Measurements from ENCODE around the gene OCSTAMP. TPM values are rescaled to one million over a fixed set of nuclear protein-coding genes. Genes with fewer than 3 reads are reported as not detected.

The OCSTAMP gene, protein sequence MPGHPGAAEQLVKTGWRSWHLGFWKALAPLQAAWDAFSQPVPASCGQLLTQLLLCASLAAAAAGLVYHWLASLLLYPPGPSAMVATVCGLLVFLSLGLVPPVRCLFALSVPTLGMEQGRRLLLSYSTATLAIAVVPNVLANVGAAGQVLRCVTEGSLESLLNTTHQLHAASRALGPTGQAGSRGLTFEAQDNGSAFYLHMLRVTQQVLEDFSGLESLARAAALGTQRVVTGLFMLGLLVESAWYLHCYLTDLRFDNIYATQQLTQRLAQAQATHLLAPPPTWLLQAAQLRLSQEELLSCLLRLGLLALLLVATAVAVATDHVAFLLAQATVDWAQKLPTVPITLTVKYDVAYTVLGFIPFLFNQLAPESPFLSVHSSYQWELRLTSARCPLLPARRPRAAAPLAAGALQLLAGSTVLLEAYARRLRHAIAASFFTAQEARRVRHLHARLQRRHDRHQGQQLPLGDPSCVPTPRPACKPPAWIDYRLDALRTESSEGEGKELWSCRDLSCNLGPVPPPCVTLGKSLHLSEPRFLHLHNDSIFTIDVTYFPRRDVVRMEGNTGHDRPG
- total RNA-seq (not detected), polyA plus RNA-seq (not detected)

DNA sequence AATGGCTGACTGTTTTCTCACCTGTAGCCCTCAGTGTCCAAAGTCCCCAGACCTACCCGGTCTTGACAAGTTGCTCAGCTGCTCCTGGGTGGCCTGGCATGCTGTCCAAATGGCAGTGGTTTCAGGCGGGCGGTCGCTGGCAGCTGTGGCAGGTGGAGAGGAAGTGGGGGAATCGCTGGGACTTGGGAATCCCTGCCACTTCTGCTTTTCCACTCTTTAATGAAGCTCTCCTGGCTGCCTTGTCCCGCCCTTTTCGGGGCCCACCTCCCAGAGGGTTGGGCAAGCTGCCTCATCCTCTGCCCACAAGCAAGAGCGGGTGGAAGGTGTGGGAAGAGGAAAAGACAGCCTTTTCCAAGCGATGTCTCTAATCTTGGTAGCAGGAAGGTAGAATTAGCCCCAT, at the start of gene OCSTAMP:
Gene OCSTAMP (minus strand): TSS at position 194 of the 400 bp plus-strand sequence. CDS start 94 bp downstream, at position 100.
- H3K27ac ChIP-seq, result no peak within 1 kb of the TSS
- intact Hi-C loops (cut with DNase I), result no loop called here
- no peaks in the 10 kb centered on the region for H3K27me3 ChIP-seq
- H3K9me3 ChIP-seq, result no peaks in the 10 kb centered on the region
- TF ChIP-seq POLR2A (IDR thresholded peaks at IDR 0.05) (no peak), POLR2AphosphoS5 (IDR thresholded peaks at IDR 0.05) (no peak), EP300 (IDR thresholded peaks at IDR 0.05) (no peak)
- TF ChIP-seq, protein P1, sequence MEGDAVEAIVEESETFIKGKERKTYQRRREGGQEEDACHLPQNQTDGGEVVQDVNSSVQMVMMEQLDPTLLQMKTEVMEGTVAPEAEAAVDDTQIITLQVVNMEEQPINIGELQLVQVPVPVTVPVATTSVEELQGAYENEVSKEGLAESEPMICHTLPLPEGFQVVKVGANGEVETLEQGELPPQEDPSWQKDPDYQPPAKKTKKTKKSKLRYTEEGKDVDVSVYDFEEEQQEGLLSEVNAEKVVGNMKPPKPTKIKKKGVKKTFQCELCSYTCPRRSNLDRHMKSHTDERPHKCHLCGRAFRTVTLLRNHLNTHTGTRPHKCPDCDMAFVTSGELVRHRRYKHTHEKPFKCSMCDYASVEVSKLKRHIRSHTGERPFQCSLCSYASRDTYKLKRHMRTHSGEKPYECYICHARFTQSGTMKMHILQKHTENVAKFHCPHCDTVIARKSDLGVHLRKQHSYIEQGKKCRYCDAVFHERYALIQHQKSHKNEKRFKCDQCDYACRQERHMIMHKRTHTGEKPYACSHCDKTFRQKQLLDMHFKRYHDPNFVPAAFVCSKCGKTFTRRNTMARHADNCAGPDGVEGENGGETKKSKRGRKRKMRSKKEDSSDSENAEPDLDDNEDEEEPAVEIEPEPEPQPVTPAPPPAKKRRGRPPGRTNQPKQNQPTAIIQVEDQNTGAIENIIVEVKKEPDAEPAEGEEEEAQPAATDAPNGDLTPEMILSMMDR (IDR thresholded peaks at IDR 0.05), result no peak
- WGBS, 2 donors, result 34 to 42% methylated on average over 9 of the region's 9 CpGs
- no peaks in the 10 kb centered on the region for H3K4me1 ChIP-seq
- H3K4me3 ChIP-seq, result no peak within 1 kb of the TSS
- no peak for DNase-seq
- no peaks in the 10 kb centered on the region for H3K36me3 ChIP-seq

DNA sequence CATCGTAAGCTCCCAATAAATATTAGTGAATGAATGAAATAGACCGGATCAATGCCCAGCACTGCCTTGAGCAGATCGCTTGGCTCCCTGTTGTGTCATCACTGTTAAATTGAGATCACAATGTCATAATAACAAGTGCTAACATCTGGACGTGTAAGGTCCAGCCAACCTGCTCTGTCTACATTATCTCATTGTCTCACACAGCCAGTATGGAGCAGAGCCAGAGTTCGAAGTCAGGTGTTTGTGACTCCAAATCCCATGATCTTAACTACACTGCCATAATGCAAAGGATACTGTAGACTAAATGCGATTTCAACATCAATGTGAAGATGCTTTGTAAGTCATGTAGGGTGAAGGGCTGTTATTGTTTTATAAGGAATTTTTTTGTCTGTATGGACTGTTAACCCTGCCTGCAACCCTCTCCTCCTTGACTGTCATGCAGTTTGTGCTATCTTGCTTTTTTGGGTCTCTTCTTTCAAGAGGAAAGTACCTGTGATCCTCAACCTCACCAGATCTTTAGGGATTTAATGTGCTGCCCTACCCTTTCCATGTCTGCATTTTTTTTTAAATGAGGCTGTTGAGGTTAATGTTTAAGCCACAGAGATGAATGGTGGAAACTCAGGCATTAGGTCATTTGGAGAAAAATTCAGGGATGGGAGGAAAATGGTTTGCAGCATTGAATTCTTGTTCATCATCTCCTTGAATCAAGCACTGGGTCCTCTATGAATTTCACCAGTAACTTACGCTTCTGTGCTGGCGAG, 49.0 kb upstream of the OCSTAMP start:
- DNase-seq, result no peak
- TF ChIP-seq, protein P1 (IDR thresholded peaks at IDR 0.05), result no peak
- TF ChIP-seq POLR2A (IDR thresholded peaks at IDR 0.05) (no peak), EP300 (IDR thresholded peaks at IDR 0.05) (no peak), POLR2AphosphoS5 (IDR thresholded peaks at IDR 0.05) (no peak)
- Histone ChIP-seq H3K27me3 (no peaks in the 10 kb centered on the region), H3K4me3 (no peak overlapping the region), H3K27ac (no peak overlapping the region), H3K4me1 (no peaks in the 10 kb centered on the region), H3K9me3 (no peaks in the 10 kb centered on the region), H3K36me3 (no peaks in the 10 kb centered on the region)
- intact Hi-C loops (cut with DNase I), result no loop called here
- 74 to 84% methylated on average over 8 of the region's 8 CpGs for WGBS, 2 donors

DNA sequence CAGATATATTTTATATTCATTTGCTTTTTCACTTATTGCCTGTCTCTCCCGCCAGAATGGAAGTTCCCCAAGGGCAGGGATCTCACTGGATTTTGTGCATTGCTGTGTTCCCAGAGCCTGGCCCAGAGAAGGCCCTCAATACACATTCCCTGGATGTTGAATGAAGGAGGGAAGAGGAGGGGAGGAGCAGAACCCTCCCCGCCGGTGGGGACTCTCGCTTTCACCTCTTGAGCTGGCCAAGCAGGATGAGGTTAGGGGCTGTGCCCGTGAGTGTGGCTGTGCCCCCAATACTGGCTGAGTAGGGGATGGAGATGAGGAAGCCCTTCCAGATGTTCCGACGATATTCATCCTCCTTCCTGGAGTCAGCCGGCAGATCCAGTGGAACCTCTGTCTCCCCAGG, 45.5 kb upstream of the OCSTAMP start:
- no peak overlapping the region for H3K4me3 ChIP-seq
- 84 to 88% methylated on average over 8 of the region's 8 CpGs for WGBS, 2 donors
- H3K9me3 ChIP-seq, result no peaks in the 10 kb centered on the region
- no peak for DNase-seq
- no peaks in the 10 kb centered on the region for H3K4me1 ChIP-seq
- no peak for TF ChIP-seq POLR2A (IDR thresholded peaks at IDR 0.05)
- TF ChIP-seq, protein P1 (IDR thresholded peaks at IDR 0.05), result no peak
- TF ChIP-seq EP300 (IDR thresholded peaks at IDR 0.05), result no peak
- TF ChIP-seq POLR2AphosphoS5 (IDR thresholded peaks at IDR 0.05), result no peak
- no peak overlapping the region for H3K27ac ChIP-seq
- H3K36me3 ChIP-seq, result no peaks in the 10 kb centered on the region
- H3K27me3 ChIP-seq, result no peaks in the 10 kb centered on the region
- intact Hi-C loops (cut with DNase I), result no loop called here

DNA sequence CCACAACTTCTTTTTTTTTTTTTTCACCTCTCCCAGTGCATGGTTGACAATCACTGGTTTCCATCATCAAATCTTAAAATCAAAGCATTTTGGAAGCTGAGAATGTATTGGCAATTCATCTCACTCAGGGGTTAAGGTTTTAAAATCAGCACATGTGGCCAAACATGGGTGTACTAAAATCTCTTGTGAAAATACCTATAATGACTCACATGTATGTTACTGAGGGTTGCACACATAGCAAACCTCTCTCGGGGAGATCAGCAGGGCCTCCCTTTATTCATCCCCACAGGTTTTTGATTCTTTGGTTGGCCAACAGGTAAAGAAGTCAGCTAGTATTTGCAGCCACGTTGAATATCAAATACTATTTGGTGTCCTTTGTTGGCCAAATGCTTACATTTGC, 44.3 kb upstream of the OCSTAMP start:
- TF ChIP-seq EP300 (IDR thresholded peaks at IDR 0.05), result no peak
- no peak for TF ChIP-seq POLR2A (IDR thresholded peaks at IDR 0.05)
- TF ChIP-seq POLR2AphosphoS5 (IDR thresholded peaks at IDR 0.05), result no peak
- TF ChIP-seq, protein P1 (IDR thresholded peaks at IDR 0.05), result no peak
- H3K27me3 ChIP-seq, result no peaks in the 10 kb centered on the region
- no peaks in the 10 kb centered on the region for H3K9me3 ChIP-seq
- H3K4me1 ChIP-seq, result no peaks in the 10 kb centered on the region
- no peaks in the 10 kb centered on the region for H3K36me3 ChIP-seq
- intact Hi-C loops (cut with DNase I), result no loop called here
- 42 to 55% methylated on average over 2 of the region's 2 CpGs for WGBS, 2 donors
- no peak for DNase-seq
- no peak overlapping the region for H3K4me3 ChIP-seq
- no peak overlapping the region for H3K27ac ChIP-seq
